H1 (cell line): ENCODE data around the gene MDFIC.

ENCODE experiments used
- JUN ChIP-seq: IDR thresholded peaks from 2 replicates; pipeline ENCODE4 v1.6.1; 2011; ENCODE audit warnings: low read depth, mild to moderate bottlenecking, improper control_type of control experiment, low read length
- TF ChIP-seq, protein P1 (sequence below), 3 experiments: IDR thresholded peaks; 1 replicate in 2 of 3; 2 replicates in 1 of 3; pipeline versions ENCODE4 v1.5.1 to v1.6.1; 2011; ENCODE audit warnings: low read length in 3 of 3, mild to moderate bottlenecking in 3 of 3, inconsistent platforms in 2 of 3, low read depth in 1 of 3, moderate library complexity in 1 of 3; ENCODE audit not compliant: insufficient read depth in 1 of 3; ENCODE audit errors: control extremely low read depth in 1 of 3

DNA sequence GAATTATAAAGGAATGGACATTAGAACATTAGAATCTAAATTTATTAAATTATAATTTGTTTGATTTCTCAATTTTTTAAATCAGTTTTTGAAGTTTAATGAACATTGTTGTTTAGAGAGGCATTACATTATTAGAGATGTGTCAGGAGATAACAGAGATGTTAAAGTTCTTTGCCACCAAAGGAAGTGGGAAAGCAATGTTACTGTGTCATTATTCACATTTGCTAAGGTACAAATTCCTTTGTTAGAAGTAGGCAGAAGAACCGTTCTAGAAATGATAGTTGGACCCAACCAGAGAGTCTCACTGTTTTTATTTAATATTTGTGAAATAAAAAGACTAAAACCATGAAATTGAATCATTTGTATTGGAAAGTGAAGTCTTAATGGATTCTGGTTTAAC is 92.9 kb downstream of the MDFIC start:
- TF ChIP-seq, protein P1, sequence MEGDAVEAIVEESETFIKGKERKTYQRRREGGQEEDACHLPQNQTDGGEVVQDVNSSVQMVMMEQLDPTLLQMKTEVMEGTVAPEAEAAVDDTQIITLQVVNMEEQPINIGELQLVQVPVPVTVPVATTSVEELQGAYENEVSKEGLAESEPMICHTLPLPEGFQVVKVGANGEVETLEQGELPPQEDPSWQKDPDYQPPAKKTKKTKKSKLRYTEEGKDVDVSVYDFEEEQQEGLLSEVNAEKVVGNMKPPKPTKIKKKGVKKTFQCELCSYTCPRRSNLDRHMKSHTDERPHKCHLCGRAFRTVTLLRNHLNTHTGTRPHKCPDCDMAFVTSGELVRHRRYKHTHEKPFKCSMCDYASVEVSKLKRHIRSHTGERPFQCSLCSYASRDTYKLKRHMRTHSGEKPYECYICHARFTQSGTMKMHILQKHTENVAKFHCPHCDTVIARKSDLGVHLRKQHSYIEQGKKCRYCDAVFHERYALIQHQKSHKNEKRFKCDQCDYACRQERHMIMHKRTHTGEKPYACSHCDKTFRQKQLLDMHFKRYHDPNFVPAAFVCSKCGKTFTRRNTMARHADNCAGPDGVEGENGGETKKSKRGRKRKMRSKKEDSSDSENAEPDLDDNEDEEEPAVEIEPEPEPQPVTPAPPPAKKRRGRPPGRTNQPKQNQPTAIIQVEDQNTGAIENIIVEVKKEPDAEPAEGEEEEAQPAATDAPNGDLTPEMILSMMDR (IDR thresholded peaks at IDR 0.05; ENCODE audit: control extremely low read depth in 1 of 3, insufficient read depth in 1 of 3, low read depth in 1 of 3, low read length in 3 of 3) = no peak
- TF ChIP-seq JUN = no peak
